Measurements from ENCODE around the gene LRG1.

GRCh38 chr19:4588291-4588761 lies 48.5 kb upstream of the LRG1 start:
- TF ChIP-seq CTCF (IDR thresholded peaks at IDR 0.05), result no peak
- TF ChIP-seq EZH2phosphoT487 (IDR thresholded peaks at IDR 0.05), result no peak
- TF ChIP-seq EZH2 (IDR thresholded peaks at IDR 0.05), result no peak
